Lower lobe of right lung (tissue), 2 donors: Measurements from ENCODE around the gene BLTP1. TPM values are rescaled to one million over a fixed set of nuclear protein-coding genes. Genes with fewer than 3 reads are reported as not detected.
"Not testable (repeated sequence)": the region's sequence is repeated elsewhere in the genome, so short reads cannot be mapped to it uniquely, and the experiment has no call there.

ENCODE experiments used
- ATAC-seq, 2 donors: fragments of 200-7000 bp; cut with Tn5 transposase; one replicate each; pipeline ENCODE4 v1.9.1; 2020 to 2022; ENCODE audit warnings: mild to moderate bottlenecking in 2 of 2, moderate library complexity in 2 of 2
- DNase-seq: peaks from one replicate; pipeline ENCODE4 v3.0.0-alpha.2; 2020
- H3K27ac ChIP-seq: fragments of 200-600 bp; one replicate; pipeline ENCODE4 v1.8.0; 2022
- H3K27me3 ChIP-seq: fragments of 200-600 bp; one replicate; pipeline ENCODE4 v1.8.0; 2022; ENCODE audit warnings: low read depth
- H3K36me3 ChIP-seq: fragments of 200-600 bp; one replicate; pipeline ENCODE4 v1.8.0; 2022; ENCODE audit warnings: mild to moderate bottlenecking
- H3K4me1 ChIP-seq: fragments of 200-600 bp; one replicate; pipeline ENCODE4 v1.8.0; 2022
- H3K4me3 ChIP-seq: fragments of 200-600 bp; one replicate; pipeline ENCODE4 v1.8.0; 2022; ENCODE audit warnings: mild to moderate bottlenecking
- H3K9me3 ChIP-seq: fragments of 200-600 bp; one replicate; pipeline ENCODE4 v1.8.0; 2022
- CTCF ChIP-seq: fragments of 200-600 bp; IDR thresholded peaks from one replicate; pipeline ENCODE4 v1.8.0; 2022; ENCODE audit warnings: antibody characterized with exemption, mild to moderate bottlenecking
- intact Hi-C: fragments of 100-400 bp; cut with DNase I; formaldehyde crosslinking; loops from one replicate; pipeline ENCODE4 v1.11.0; 2022
- long read RNA-seq: library from polyadenylated mRNA; unstranded; transcript quantifications from one replicate; pipeline ENCODE4 v2.0.0, GENCODE V29; 2021
- total RNA-seq: library from RNA; stranded (reverse); fragmentation: NEBNext Ultra II Directional; extraction: Animal tissue kit (Norgen Biotek cat#: 25700); gene quantifications from one replicate; pipeline ENCODE4 v1.2.1, GENCODE V29; 2021
- donor health status: DM: no; HTN: yes; CAD: no; lungs with severe emphysema.

BLTP1 gene
- 84.4 TPM for total RNA-seq
- long read RNA-seq, partial matches to known transcripts: 24 of 32 reads
- long read RNA-seq, other reads (novel, unspliced or antisense): 8 of 32 reads

- no peak for TF ChIP-seq CTCF
- intact Hi-C loops: no loop called here
- H3K36me3 ChIP-seq: no peaks in the 10 kb centered on the region
- peaks cover 26% of the 10 kb centered on the region for H3K4me1 ChIP-seq
- DNase-seq (peak; percentile 95), ATAC-seq (peak; percentile 99 to 100)
- no peaks in the 10 kb centered on the region for H3K27me3 ChIP-seq
- H3K4me3 ChIP-seq: peak within 1 kb of the TSS; percentile 97
- H3K27ac ChIP-seq: peak within 1 kb of the TSS; percentile 98
- no peaks in the 10 kb centered on the region for H3K9me3 ChIP-seq
Measured at GRCh38 chr4:122151982-122152710, at the start of gene BLTP1. Gene BLTP1 (plus strand): TSS chr4:122152331. CDS start chr4:122170648, 18,317 bp downstream.

- Histone ChIP-seq H3K4me1 (no peaks in the 10 kb centered on the region), H3K27ac (no peak overlapping the region), H3K36me3 (no peaks in the 10 kb centered on the region), H3K9me3 (no peaks in the 10 kb centered on the region), H3K4me3 (no peak overlapping the region), H3K27me3 (no peaks in the 10 kb centered on the region)
- TF ChIP-seq CTCF: no peak
- ATAC-seq: no peak
- no peak for DNase-seq
- intact Hi-C loops: no loop called here
Measured at GRCh38 chr4:122104184-122104583, 47.9 kb upstream of the BLTP1 start.

- H3K4me1 ChIP-seq: no peaks in the 10 kb centered on the region
- no peak for TF ChIP-seq CTCF
- no peak overlapping the region for H3K27ac ChIP-seq
- no peaks in the 10 kb centered on the region for H3K9me3 ChIP-seq
- DNase-seq: no peak
- ATAC-seq: no peak
- no peaks in the 10 kb centered on the region for H3K36me3 ChIP-seq
- intact Hi-C loops: no loop called here
- H3K27me3 ChIP-seq: no peaks in the 10 kb centered on the region
- no peak overlapping the region for H3K4me3 ChIP-seq
Measured at GRCh38 chr4:122107680-122108079, 44.5 kb upstream of the BLTP1 start.

- H3K4me1 ChIP-seq, DNase-seq, H3K27me3 ChIP-seq, H3K27ac ChIP-seq, H3K36me3 ChIP-seq, H3K9me3 ChIP-seq, ATAC-seq, intact Hi-C loops, H3K4me3 ChIP-seq: not testable (repeated sequence)
Measured at GRCh38 chr4:122110304-122110703, 41.8 kb upstream of the BLTP1 start.

- ATAC-seq: peak in 1 of 2 donors; percentile 11
- no peaks in the 10 kb centered on the region for H3K36me3 ChIP-seq
- H3K27me3 ChIP-seq: no peaks in the 10 kb centered on the region
- no peaks in the 10 kb centered on the region for H3K9me3 ChIP-seq
- no peaks in the 10 kb centered on the region for H3K4me1 ChIP-seq
- intact Hi-C loops: no loop called here
- no peak overlapping the region for H3K27ac ChIP-seq
- DNase-seq: no peak
- no peak for TF ChIP-seq CTCF
- H3K4me3 ChIP-seq: no peak overlapping the region
Measured at GRCh38 chr4:122117743-122118142, 34.4 kb upstream of the BLTP1 start.

GRCh38 chr4:122118243-122118642 is 33.9 kb upstream of the BLTP1 start:
- TF ChIP-seq CTCF: no peak
- Histone ChIP-seq H3K27me3 (no peaks in the 10 kb centered on the region), H3K4me1 (no peaks in the 10 kb centered on the region), H3K27ac (no peak overlapping the region), H3K36me3 (no peaks in the 10 kb centered on the region), H3K9me3 (no peaks in the 10 kb centered on the region), H3K4me3 (no peak overlapping the region)
- ATAC-seq (no peak), DNase-seq (no peak)
- intact Hi-C loops: no loop called here
